HG02588 (cell line): Measurements from ENCODE around the gene MYLK4.

Source experiments
- ATAC-seq: cut with Tn5 transposase; IDR thresholded peaks from one replicate; pipeline ENCODE4 v1.9.1; 2021; ENCODE audit warnings: mild to moderate bottlenecking, moderate library complexity; ENCODE audit not compliant: unreplicated experiment

Gene MYLK4

GRCh38 chr6:2665146-2666070, 85.3 kb downstream of the MYLK4 start:
- ATAC-seq: no peak

GRCh38 chr6:2663123-2663522, 87.6 kb downstream of the MYLK4 start:
- ATAC-seq: no peak

DNA sequence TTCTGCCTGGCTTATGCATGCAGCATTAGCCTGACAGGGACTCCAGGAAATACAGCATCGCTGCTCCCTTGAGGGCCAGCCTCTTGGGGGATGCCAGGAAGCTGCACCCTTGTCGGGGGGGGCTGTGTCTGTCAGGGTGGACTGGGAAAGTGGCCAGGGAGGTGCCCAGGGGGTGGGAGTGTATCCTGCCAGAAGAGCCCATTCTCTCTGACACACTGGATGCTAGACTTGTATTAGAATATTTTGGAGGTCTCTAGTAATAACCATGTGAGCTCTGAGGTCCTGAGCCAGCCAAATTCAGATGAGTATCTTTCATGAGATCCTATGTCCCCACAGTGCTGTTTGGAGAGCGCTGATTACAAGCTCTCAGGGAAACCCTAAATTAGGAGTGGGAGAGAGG, 89.1 kb downstream of the MYLK4 start:
- ATAC-seq: no peak

DNA sequence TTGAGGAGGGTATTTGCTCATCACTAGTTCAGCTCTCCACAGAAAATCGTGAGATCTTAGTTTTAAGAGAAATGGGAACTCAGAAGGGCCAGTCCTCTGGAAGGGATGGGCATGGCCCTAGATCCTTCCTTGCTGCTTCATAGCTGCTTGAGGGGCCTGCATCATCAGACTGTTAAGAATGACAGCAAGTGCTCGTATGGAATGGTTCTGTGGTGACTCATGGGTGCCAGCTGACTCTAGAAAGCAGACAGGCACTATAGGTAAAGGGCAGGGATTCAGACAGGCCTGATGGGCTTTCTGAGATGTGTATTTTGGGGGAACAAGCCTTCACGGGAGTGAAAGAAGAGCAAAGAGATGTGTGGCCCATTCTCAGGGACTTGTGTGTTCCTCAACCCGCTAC, 90.8 kb downstream of the MYLK4 start:
- no peak for ATAC-seq

GRCh38 chr6:2659381-2659780, 91.3 kb downstream of the MYLK4 start:
- ATAC-seq: no peak

- peak; percentile 88 for ATAC-seq
These were observed 91.9 kb downstream of the MYLK4 start for GRCh38 chr6:2658788-2659187.

DNA sequence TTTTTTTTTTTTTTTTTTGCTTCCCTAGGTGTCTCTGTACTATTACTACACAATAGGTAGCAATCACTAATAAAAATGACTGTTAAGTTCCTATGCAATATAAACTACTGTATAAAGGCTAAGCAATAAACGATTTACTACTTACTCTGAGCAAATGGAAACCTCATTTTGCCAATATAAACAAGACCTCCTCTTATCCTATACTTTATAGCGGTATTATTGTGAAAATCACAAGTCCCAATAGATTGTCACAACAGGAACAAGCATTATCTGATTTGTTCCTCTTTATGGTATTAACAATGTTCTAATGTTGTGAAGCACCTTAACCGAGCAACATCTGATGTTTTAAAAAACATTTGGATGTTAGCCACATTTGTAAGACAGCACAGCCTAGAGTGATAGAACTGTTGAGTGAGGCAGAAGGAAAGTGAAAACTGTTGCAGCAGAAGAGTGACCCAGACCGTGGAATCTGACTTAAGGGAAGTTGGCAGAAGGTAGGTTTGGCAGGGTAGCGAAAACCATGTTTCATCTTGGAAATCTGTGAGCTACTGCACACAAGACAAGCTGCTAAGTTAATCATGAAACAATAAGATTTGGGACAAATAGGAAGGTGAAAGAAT, 94.2 kb downstream of the MYLK4 start:
- no peak for ATAC-seq

- ATAC-seq: no peak
These were observed 94.8 kb downstream of the MYLK4 start for GRCh38 chr6:2655844-2656433.

GRCh38 chr6:2653369-2654032, 97.2 kb downstream of the MYLK4 start:
- ATAC-seq: no peak

DNA sequence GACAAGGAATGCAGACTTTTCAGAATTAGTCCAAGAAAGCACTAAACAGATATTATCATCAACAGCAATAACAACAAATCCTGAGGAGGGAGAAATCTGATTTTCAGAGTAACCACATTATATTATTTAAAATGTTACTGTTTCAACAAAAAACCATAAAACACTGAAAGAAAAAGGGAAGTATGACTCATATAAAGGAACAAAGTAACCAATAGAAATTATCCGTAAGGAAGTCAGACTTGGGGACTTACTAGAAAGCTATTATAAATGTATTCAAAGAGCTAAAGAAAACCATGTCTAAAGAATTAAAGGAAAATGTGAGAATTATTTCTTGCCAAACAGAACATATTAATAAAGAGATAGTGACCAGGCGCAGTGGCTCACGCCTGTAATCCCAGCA, 98.1 kb downstream of the MYLK4 start:
- no peak for ATAC-seq

GRCh38 chr6:2651961-2652360, 98.8 kb downstream of the MYLK4 start:
- no peak for ATAC-seq

DNA sequence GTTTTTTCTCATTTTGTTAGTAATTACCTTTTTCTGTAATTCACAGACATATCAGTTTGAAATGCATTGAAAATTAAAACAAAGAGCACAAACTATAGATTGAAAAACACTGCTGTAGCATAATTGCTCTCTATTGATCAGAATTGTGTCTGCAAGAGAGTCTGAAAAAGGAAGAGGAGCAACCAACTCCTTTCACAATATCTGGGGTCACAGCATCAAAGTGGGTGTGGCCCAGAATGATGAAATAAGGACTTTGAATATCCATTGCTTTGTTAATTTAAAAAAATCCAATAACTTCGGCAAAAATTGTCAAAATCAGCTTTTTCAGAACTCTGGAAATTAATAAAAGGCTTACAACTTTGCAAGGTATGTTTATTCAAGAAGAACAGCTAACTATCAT, 99.2 kb downstream of the MYLK4 start:
- ATAC-seq: no peak

GRCh38 chr6:2646346-2646745, 104.4 kb downstream of the MYLK4 start:
- no peak for ATAC-seq

DNA sequence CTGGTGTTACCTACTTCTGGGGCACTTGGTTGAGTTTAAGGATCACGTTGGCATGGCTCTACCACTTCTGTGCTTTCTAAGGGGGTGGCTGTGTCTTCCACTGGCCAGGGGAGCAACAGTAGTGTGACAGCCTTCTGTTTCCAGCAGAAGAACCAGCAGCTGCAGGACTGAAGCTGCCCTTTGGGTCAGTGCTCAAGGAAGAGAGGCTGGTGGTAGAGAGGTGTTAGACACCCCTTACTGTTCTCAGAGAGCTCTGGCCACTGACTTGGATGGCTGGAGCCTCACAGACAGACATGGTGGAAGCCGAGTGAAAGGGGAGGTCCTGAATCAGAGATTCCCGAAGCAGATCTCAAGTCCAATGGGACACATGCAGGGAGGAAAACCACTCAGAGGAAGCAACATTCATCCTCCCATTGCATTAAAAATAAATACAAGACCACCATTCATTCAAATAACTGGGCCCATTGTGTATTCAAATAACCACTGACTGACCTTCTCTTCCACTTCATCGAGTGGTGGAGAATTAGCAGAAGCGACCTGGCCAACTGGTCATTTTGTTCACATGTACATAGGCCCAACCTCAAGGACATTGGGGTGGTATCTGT, 106.7 kb downstream of the MYLK4 start:
- ATAC-seq: no peak

GRCh38 chr6:2643130-2643529, 107.6 kb downstream of the MYLK4 start:
- ATAC-seq: no peak

DNA sequence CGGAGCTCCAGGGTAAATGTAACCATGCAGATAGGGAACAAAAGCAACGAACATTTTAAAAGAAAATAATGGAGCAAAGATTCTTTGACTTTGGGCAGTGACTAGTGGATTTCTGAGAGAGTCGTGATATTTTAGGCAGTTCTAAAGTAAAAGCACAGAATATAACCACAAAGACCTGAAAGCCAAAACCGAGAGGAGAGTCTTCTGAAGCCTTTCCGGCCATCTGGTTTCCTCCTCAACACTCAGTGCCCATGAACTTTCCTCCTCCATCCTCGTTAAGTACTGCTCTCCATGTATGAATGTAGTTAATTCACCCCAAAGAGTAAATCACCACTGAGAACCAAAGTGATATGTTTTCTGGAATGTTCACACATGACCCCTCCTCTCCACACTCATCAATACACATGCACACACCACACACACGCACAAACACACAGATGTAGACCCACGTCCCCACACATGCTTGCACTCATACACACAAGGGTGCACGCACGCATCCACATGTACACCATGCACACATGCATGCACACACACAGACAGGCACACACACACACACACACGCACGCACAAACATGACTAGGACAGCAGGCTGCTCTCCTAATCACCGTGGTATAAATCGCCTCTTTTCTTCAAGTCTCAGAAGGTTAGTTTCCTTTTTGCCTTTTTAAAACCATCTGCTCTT, 109.5 kb downstream of the MYLK4 start:
- ATAC-seq: no peak

DNA sequence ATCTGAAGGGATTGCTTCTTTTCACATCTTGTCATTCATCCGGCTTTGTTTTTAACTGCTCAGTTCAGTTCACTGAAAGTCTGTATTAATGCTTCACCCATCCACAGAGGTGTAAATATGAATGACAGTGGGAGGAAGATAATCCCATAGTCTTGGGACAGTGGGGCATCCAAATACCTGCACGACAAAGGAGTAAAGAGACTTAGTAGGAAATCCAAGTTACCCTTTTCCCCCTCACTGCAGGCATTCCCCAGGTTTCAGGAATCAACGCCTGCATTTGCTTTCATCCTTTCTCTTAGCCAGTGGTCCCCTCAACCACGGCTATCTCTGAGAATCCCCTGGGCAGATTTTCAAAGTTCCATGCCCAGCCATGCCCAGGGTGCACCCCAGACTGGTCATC, 110.2 kb downstream of the MYLK4 start:
- no peak for ATAC-seq

- no peak for ATAC-seq
These were observed 110.8 kb downstream of the MYLK4 start for GRCh38 chr6:2639896-2640295.

GRCh38 chr6:2639167-2639566, 111.6 kb downstream of the MYLK4 start:
- no peak for ATAC-seq

GRCh38 chr6:2636672-2637071, 114.0 kb downstream of the MYLK4 start:
- ATAC-seq: no peak

- no peak for ATAC-seq
These were observed 114.8 kb downstream of the MYLK4 start for GRCh38 chr6:2635911-2636310.
